Measurements from ENCODE around the gene OR2T5.
"Not testable (repeated sequence)": the region's sequence is repeated elsewhere in the genome, so short reads cannot be mapped to it uniquely, and the experiment has no call there.

Gene OR2T5

GRCh38 chr1:248488289-248488688 is at the start of gene OR2T5:
Gene OR2T5 (plus strand): TSS chr1:248488589. CDS start chr1:248488589, 0 bp downstream.
- not testable (repeated sequence) for DNase-seq

- not testable (repeated sequence) for DNase-seq
Observed at GRCh38 chr1:248438668-248439067, 49.7 kb upstream of the OR2T5 start.

DNA sequence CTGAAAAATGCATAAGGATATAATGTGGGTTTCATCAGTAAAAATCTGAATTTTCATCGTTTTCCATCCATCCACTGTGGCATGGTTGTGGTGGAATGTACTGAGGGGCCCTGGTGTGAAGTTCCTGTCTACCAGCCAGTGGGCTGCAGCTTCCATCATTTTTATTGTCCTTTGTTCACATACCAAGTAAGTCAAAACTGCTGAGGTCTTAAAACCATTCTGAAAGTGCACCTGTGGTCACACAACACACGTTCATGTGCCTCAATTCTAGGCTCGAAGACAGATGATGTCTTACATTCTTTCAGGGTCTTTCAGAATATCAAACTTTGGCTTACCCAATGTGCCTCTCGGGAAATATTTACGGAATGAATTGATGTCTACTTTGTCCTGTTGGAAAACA is 49.1 kb upstream of the OR2T5 start:
- DNase-seq: not testable (repeated sequence)

- not testable (repeated sequence) for DNase-seq
Observed at GRCh38 chr1:248442500-248443277, 45.7 kb upstream of the OR2T5 start.

DNA sequence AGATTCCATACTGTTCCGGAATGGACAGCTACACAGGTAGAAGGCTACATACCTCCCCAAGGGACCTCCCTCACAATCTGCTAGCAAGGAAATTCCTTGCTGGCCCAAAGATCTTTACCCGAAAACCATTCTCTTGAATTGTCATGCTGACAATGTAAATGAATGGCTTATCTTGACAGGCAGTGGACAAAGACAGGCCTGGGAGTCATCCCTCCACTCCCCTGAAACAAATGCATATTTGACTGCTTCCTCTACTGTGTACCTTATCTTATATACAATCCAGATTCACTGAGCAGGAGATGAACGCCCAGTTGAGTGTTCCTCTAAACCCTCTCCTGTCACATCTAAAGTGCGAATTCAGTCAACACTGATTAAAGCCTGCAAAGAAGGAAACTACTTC is 43.8 kb upstream of the OR2T5 start:
- DNase-seq: not testable (repeated sequence)

- not testable (repeated sequence) for DNase-seq
Observed at GRCh38 chr1:248445399-248445798, 43.0 kb upstream of the OR2T5 start, which contains the start of gene OR2T2. Gene OR2T2 (plus strand): TSS chr1:248445637. CDS start chr1:248452798, 7,161 bp downstream.

DNA sequence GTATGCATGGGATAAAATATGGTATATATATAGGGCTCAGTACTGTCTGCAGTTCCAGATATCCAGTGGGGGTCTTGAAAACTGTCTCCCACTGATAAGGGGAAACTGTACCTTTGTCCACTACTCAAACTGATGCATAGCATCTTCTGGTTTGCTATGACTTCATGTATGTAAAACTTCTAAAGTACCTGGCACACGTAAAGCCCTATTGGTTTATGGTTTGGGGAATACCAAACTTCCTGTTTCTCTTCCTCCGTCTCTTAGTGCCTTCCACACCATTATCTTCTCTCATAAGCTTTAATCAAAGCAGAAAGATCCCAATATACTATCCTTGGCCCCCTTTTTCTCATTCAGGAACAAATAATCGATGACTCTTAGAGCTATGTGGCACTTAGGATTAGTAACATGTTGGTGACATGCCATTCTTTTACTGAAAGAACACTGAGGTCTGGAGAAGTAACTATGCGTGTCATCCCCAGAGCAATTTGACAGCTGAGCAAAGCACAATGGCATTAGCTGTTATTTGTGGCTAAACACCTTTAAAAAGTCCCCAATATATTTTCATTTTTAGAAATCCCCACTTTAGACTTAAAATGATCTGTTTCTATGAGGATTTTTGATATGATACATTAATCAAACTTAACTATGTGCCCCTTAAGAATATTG is 39.8 kb upstream of the OR2T5 start:
- not testable (repeated sequence) for DNase-seq

DNA sequence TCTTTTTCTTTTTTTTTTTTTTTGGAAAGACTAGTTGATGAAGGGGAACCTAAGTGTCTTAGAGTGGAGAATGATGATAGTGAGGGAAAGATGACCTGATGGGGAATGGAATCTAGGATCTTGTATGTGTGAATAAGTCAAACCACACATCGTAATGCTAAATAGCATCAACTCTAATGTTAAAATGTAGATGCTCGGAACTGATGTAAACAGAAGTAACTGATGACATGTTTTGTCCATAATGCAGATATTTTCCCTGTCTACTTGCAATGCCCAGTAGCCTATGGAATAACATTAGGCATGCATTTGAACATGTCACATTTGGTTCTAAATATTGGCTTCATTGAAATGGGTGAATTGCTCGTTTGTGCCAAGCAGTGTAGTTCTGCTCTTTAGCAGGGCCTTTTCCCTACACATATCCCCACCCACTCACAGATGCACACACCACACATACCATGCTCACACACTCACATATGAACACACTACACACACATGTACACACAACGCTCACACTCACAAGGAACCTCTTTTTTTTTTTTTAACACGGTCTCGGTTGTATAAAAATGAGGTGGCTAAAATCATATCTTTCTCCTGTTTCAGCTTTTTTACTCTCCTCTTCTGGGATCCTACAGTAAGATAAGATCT is 38.4 kb upstream of the OR2T5 start:
- not testable (repeated sequence) for DNase-seq

DNA sequence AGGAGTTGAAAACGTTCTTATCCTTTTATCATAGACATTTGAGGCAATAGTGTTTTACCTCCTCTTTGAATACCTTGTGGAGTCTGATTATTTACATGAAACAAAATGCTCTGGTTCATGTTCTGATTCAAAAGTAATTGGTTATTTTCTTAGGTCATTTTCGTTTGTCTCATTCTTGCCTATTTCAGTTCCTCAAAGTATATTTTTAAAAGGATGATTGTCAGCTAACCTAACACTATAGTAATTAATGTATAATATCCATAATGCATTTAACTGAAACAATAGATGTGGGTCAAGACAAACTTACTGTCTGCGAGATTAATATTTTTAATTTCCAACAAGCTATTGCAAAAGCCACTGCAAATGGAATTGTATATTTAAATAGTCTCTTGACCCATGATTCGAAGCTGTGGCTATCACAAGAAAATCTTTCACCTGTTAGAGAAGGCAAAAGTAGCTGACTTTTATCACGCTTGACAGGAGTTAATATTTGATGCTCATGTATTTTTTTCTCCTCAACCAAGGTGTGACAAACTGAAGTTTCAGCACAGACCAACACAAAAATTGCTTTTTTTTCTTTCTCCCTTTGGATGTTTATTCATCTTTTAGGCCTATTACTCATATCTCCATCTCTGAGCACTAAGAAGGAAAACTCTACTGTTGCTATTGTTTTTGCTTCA is 37.8 kb upstream of the OR2T5 start:
- DNase-seq: not testable (repeated sequence)

DNA sequence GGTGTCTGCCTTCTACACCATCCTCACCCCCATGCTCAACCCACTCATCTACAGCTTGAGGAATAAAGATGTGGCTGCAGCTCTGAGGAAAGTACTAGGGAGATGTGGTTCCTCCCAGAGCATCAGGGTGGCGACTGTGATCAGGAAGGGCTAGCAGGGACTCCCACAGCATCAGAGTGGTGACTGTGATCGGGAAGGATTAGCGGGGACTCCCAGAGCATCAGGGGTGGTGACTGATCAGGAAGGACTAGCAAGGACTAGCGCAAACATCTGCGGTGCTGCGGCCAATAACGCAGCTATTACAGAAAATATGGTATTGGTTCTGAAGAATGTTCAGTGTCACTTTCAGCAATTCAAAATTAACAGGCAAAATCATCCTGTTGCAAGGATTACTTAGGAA is 34.8 kb upstream of the OR2T5 start:
- not testable (repeated sequence) for DNase-seq

- DNase-seq: not testable (repeated sequence)
Observed at GRCh38 chr1:248455045-248455444, 33.3 kb upstream of the OR2T5 start.

DNA sequence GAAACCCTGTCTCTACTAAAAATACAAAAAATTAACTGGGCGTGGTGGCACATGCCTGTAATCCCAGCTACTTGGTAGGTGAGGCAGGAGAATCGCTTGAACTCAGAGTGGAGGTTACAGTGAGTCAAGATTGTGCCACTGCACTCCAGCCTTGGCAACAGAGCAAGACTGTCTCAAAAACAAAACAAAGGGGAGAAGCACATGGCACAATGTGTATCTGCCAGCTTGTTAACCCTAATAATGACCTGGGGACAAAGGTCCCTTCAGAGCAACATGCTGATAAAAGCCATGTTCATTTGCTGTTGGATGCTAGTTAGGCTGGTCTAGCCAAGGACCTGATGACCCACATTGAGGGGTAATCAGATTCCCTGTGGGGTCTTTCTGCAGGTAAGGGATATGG is 31.8 kb upstream of the OR2T5 start:
- DNase-seq: not testable (repeated sequence)

DNA sequence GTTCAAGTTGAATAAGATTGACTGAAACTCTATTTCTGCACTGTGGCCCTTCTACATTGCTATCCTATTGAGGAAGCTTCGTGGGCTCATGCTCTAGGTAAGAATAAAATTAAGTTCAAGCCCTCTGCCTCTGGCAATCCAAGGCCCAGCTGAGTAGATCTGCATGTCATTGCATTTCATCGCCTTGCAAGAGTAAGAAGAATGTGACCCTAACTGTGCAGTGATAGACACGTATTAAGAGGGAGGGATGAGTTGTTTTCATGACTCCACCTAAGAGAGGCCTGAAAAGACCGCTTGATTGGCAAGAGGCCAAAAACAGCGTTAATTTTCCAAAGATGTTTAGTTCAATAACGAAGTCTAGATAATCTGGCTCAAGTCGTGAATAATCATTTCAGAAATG is 29.3 kb upstream of the OR2T5 start:
- not testable (repeated sequence) for DNase-seq

GRCh38 chr1:248471154-248471553 is 17.2 kb upstream of the OR2T5 start:
- DNase-seq: no peak

- DNase-seq: not testable (repeated sequence)
Observed at GRCh38 chr1:248472111-248472510, 16.3 kb upstream of the OR2T5 start.

DNA sequence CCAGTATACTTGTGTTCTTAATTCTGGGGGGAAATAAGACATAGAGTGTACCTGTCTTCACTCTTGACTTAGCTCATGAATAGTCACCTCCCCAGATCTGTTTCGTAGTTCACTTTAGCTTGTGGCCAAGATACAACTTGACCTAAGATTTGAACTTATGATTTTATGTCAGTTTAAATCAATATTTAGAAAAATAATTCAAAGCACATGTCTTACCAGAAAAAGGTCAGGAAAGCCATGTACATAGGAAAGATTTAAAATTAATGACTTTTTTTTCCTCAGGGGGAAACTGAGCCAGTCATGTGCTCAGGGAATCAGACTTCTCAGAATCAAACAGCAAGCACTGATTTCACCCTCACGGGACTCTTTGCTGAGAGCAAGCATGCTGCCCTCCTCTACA is 15.3 kb upstream of the OR2T5 start, which contains the start of gene OR2T3:
Gene OR2T3, plus strand, starts transcription at position 301 of the 400 bp plus-strand sequence. Its CDS starts 0 bp downstream, at position 301.
- DNase-seq: not testable (repeated sequence)

GRCh38 chr1:248475660-248476059 is 12.7 kb upstream of the OR2T5 start:
- DNase-seq: not testable (repeated sequence)

DNA sequence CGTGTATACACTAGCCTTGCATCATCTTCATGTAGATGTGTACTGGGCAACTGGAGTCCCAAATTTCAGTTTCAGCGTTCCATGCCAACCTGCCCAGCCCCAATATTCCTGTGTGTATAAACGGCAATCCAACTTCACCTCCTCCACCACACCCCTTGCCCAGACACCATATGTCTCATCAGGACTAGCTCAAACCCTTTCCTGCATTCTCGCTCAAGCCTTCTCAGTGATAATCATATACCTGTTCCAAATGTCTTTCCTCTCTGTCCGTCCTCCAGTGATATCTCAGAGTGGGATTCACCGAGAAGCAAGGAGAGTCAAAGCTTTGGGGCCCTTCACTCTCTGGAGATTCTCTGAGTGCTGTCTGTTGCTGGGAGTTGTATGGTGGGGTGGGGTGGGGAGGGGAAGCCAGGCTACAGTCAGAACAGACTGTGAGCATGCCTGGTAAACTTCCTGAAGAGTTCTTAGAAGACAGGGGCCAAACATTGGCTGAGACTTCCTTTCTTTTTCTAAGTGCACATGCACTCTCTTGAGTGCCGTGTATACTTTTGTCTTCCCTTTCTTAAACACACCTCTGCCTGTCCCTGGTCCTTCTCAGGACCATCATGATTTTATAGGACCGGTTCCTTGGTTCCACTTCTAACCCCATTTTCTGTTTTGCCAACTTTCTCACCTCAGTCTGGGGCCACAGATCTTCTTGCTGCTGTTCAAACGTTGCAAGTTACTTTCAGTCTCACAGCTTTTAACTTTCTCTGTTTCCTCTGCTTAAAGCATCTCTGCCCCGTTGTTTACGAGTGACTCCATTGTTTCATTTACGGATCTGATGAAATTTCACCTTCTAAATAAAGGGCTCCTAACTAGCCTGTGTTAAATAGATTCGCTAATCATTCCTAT is 6.5 kb upstream of the OR2T5 start:
- DNase-seq: not testable (repeated sequence)

DNA sequence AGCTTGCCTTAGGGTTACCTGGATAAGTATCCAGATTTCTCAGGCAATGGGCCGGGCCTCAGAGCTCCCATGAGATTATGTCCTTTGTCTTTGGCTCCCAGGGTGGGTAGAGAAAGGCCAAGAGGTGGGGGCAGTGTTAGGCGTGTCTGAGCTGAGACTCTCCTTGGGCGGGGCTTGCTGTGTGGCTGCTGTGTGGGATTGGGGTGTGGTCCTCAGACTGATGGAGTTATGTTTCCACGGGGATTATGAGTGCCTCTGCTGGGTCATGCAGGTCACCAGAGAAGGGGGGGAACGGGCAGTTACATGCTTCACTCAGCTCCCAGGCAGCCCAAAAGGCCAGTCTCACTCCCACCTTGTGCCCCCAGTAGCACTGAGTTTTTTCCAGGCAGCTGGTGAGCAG is 8.3 kb downstream of the OR2T5 start:
- not testable (repeated sequence) for DNase-seq

DNA sequence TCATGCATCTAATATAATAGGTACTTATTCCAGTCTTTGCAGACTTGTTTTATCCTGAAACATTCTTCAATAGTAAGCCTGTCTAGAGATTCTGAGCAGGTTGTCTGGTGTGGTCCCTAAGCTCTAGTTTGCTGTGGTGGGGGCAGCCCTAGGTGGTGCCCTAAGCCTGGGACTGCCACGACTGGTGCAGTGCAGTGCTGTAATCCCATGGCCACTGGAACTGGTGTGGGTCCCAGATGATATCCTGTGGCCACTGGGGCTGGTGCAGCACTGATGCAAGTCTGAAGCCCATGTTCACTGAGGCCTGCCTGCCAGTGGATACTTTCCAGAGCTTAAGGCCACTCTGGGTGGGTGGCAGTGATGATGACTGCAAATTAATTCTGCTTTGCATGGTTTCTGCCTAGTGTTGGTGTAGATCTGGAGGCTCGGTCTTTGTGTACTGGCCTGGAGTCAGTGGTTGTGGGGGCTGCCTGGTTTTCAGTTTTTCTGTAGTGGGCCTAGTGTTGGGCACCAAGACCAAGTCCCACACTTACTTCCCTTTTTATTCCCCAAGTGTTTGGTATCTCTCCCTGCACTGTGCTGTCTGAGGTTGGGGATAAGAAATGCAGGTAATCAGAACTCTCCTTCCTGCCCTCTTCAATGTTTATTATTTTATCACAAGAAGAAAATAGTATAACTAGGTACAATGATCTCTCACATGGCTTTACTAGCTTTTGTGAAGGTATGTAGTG is 12.1 kb downstream of the OR2T5 start:
- DNase-seq: not testable (repeated sequence)

- not testable (repeated sequence) for DNase-seq
Observed at GRCh38 chr1:248507773-248508172, 19.4 kb downstream of the OR2T5 start, which contains the start of gene OR2G6. Gene OR2G6 (plus strand): TSS chr1:248508073. CDS start chr1:248521647, 13,574 bp downstream.
